ENCODE measurements around the gene SF3B2. TPM values are rescaled to one million over a fixed set of nuclear protein-coding genes. Genes with fewer than 3 reads are reported as not detected.
A peak's percentile ranks its signal among the peaks of the same experiment; 100 is the strongest.

The SF3B2 gene
- total RNA-seq, 1 donor from 2014 or later = 181 TPM

- Histone ChIP-seq H3K27me3 (ENCODE audit: control insufficient read depth, insufficient read depth, low read length) (no peaks in the 10 kb centered on the region), H3K4me3 (ENCODE audit: low read depth, low read length) (peak overlapping the region; percentile 79), H3K36me3 (ENCODE audit: control insufficient read depth, insufficient read depth, low read length) (peaks cover 4% of the 10 kb centered on the region)
- TF ChIP-seq CTCF (IDR thresholded peaks at IDR 0.05; ENCODE audit: insufficient read depth, low read length, poor library complexity, severe bottlenecking) = no peak
- no peak for DNase-seq (ENCODE audit: low read depth)
These were observed 18.6 kb downstream of the SF3B2 start for GRCh38 chr11:66070604-66071380.

GRCh38 chr11:66071381-66071801, 19.2 kb downstream of the SF3B2 start:
- DNase-seq (ENCODE audit: low read depth) = no peak
- peaks cover 4% of the 10 kb centered on the region for H3K36me3 ChIP-seq (ENCODE audit: control insufficient read depth, insufficient read depth, low read length)
- no peaks in the 10 kb centered on the region for H3K27me3 ChIP-seq (ENCODE audit: control insufficient read depth, insufficient read depth, low read length)
- no peak for TF ChIP-seq CTCF (IDR thresholded peaks at IDR 0.05; ENCODE audit: insufficient read depth, low read length, poor library complexity, severe bottlenecking)
- H3K4me3 ChIP-seq (ENCODE audit: low read depth, low read length) = peak overlapping the region; percentile 79

- no peak for DNase-seq (ENCODE audit: low read depth)
- peaks cover 4% of the 10 kb centered on the region for H3K36me3 ChIP-seq (ENCODE audit: control insufficient read depth, insufficient read depth, low read length)
- no peak for TF ChIP-seq CTCF (IDR thresholded peaks at IDR 0.05; ENCODE audit: insufficient read depth, low read length, poor library complexity, severe bottlenecking)
- H3K27me3 ChIP-seq (ENCODE audit: control insufficient read depth, insufficient read depth, low read length) = no peaks in the 10 kb centered on the region
- no peak overlapping the region for H3K4me3 ChIP-seq (ENCODE audit: low read depth, low read length)
These were observed 19.9 kb downstream of the SF3B2 start for GRCh38 chr11:66072081-66072480.

- Histone ChIP-seq H3K36me3 (ENCODE audit: control insufficient read depth, insufficient read depth, low read length) (peaks cover 4% of the 10 kb centered on the region), H3K4me3 (ENCODE audit: low read depth, low read length) (no peak overlapping the region), H3K27me3 (ENCODE audit: control insufficient read depth, insufficient read depth, low read length) (no peaks in the 10 kb centered on the region)
- no peak for TF ChIP-seq CTCF (IDR thresholded peaks at IDR 0.05; ENCODE audit: insufficient read depth, low read length, poor library complexity, severe bottlenecking)
- DNase-seq (ENCODE audit: low read depth) = no peak
These were observed 20.4 kb downstream of the SF3B2 start for GRCh38 chr11:66072518-66072917.

- H3K27me3 ChIP-seq (ENCODE audit: control insufficient read depth, insufficient read depth, low read length) = no peaks in the 10 kb centered on the region
- peaks cover 3% of the 10 kb centered on the region for H3K36me3 ChIP-seq (ENCODE audit: control insufficient read depth, insufficient read depth, low read length)
- DNase-seq (ENCODE audit: low read depth) = no peak
- TF ChIP-seq CTCF (IDR thresholded peaks at IDR 0.05; ENCODE audit: insufficient read depth, low read length, poor library complexity, severe bottlenecking) = no peak
- H3K4me3 ChIP-seq (ENCODE audit: low read depth, low read length) = no peak overlapping the region
These were observed 21.5 kb downstream of the SF3B2 start for GRCh38 chr11:66073669-66074068.

GRCh38 chr11:66075273-66075672, 23.1 kb downstream of the SF3B2 start:
- Histone ChIP-seq H3K36me3 (ENCODE audit: control insufficient read depth, insufficient read depth, low read length) (peaks cover 2% of the 10 kb centered on the region), H3K27me3 (ENCODE audit: control insufficient read depth, insufficient read depth, low read length) (no peaks in the 10 kb centered on the region), H3K4me3 (ENCODE audit: low read depth, low read length) (no peak overlapping the region)
- no peak for DNase-seq (ENCODE audit: low read depth)
- no peak for TF ChIP-seq CTCF (IDR thresholded peaks at IDR 0.05; ENCODE audit: insufficient read depth, low read length, poor library complexity, severe bottlenecking)

Measured in kidney epithelial cell (primary cell).